Thymus (tissue), 11 donors: Measurements from ENCODE around the gene MT1F. TPM values are rescaled to one million over a fixed set of nuclear protein-coding genes. Genes with fewer than 3 reads are reported as not detected.
"Not testable (repeated sequence)": the region's sequence is repeated elsewhere in the genome, so short reads cannot be mapped to it uniquely, and the experiment has no call there.

ENCODE experiments used
- DNase-seq, 9 donors: peaks; one replicate each; pipeline ENCODE4 v3.0.0-alpha.2; 2013; ENCODE audit warnings: low spot score in 9 of 9, low read depth in 6 of 9, missing footprints in 1 of 9
- H3K27ac ChIP-seq, 2 donors: one replicate each; pipeline ENCODE4 v1.5.1; 2013; ENCODE audit warnings: control low read depth in 1 of 2, low read depth in 1 of 2, low read length in 1 of 2, mild to moderate bottlenecking in 1 of 2, moderate library complexity in 1 of 2
- H3K27me3 ChIP-seq, 2 donors: one replicate each; pipeline ENCODE4 v1.5.1; 2013; ENCODE audit warnings: low read length in 1 of 2; ENCODE audit not compliant: control insufficient read depth in 2 of 2, insufficient read depth in 1 of 2
- H3K36me3 ChIP-seq, 2 donors: one replicate each; pipeline ENCODE4 v1.5.1; 2013; ENCODE audit warnings: low read length in 1 of 2, mild to moderate bottlenecking in 1 of 2, moderate library complexity in 1 of 2; ENCODE audit not compliant: control insufficient read depth in 2 of 2, insufficient read depth in 2 of 2
- H3K4me1 ChIP-seq, 2 donors: one replicate each; pipeline ENCODE4 v1.5.1; 2013; ENCODE audit warnings: low read length in 2 of 2; ENCODE audit not compliant: control insufficient read depth in 2 of 2, insufficient read depth in 2 of 2
- H3K4me3 ChIP-seq, 2 donors: one replicate each; pipeline ENCODE4 v1.5.1; 2013; ENCODE audit warnings: low read length in 2 of 2, control low read depth in 1 of 2, mild to moderate bottlenecking in 1 of 2
- H3K9me3 ChIP-seq, 2 donors: one replicate each; pipeline ENCODE4 v1.5.1; 2013; ENCODE audit warnings: low read length in 1 of 2, mild to moderate bottlenecking in 1 of 2; ENCODE audit not compliant: control insufficient read depth in 2 of 2, insufficient read depth in 1 of 2
- WGBS: extraction: QIAGEN DNeasy Blood & Tissue Kit; methylation state at CpG from one replicate; pipeline ENCODE4 v1.1.7; 2013; 5-methylcytosine and 5-hydroxymethylcytosine counted together
- polyA plus RNA-seq: library from polyadenylated mRNA; stranded (reverse); fragments of 200-250 nt; gene quantifications from one replicate; pipeline ENCODE4 v1.2.3, GENCODE V29; 2013
- total RNA-seq: library from RNA; stranded (reverse); fragments of 120-200 nt; gene quantifications from one replicate; pipeline ENCODE4 v1.2.4, GENCODE V29; 2013
- donor health status: healthy.

Gene MT1F
- total and polyA plus RNA-seq, 2 donors: 1.5 to 24.6 TPM

GRCh38 chr16:56613706-56614105 is 44.1 kb upstream of the MT1F start:
- Histone ChIP-seq H3K4me3 (no peak overlapping the region), H3K27me3 (peaks cover 12 to 46% of the 10 kb centered on the region in 2 donors), H3K27ac (no peak overlapping the region), H3K9me3 (no peaks in the 10 kb centered on the region), H3K36me3 (no peaks in the 10 kb centered on the region), H3K4me1 (peaks cover 7 to 34% of the 10 kb centered on the region in 2 donors)
- no peak for DNase-seq

- H3K27me3 ChIP-seq: peaks cover 15 to 46% of the 10 kb centered on the region in 2 donors
These were observed 43.2 kb upstream of the MT1F start for GRCh38 chr16:56614549-56614991.

GRCh38 chr16:56615353-56615752 is 42.4 kb upstream of the MT1F start:
- Histone ChIP-seq H3K4me1 (peaks cover 4 to 18% of the 10 kb centered on the region in 2 donors), H3K9me3 (no peaks in the 10 kb centered on the region), H3K4me3 (no peak overlapping the region), H3K27me3 (peaks cover 15 to 53% of the 10 kb centered on the region in 2 donors), H3K36me3 (no peaks in the 10 kb centered on the region), H3K27ac (no peak overlapping the region)
- 96% methylated on average over 3 of the region's 3 CpGs for WGBS
- no peak for DNase-seq

More at GRCh38 chr16:56614549-56614991, 43.2 kb upstream of the MT1F start:
- Histone ChIP-seq H3K9me3 (no peaks in the 10 kb centered on the region), H3K36me3 (no peaks in the 10 kb centered on the region), H3K4me1 (peaks cover 5 to 25% of the 10 kb centered on the region in 2 donors), H3K4me3 (no peak overlapping the region), H3K27ac (no peak overlapping the region)
- DNase-seq: no peak

- no peak overlapping the region for H3K27ac ChIP-seq
- no peak for DNase-seq
- peak overlapping the region in 1 of 2 donors; percentile 10 for H3K4me3 ChIP-seq
- H3K4me1 ChIP-seq: peaks cover 0 to 12% of the 10 kb centered on the region in 2 donors
- H3K36me3 ChIP-seq: no peaks in the 10 kb centered on the region
- H3K27me3 ChIP-seq: peaks cover 15 to 59% of the 10 kb centered on the region in 2 donors
- H3K9me3 ChIP-seq: no peaks in the 10 kb centered on the region
- 47% methylated on average over 23 of the region's 23 CpGs for WGBS
These were observed 41.0 kb upstream of the MT1F start for GRCh38 chr16:56616608-56617211.

- Histone ChIP-seq H3K9me3 (no peaks in the 10 kb centered on the region), H3K4me3 (peak overlapping the region in 1 of 2 donors; percentile 10), H3K27me3 (peaks cover 15 to 64% of the 10 kb centered on the region in 2 donors), H3K4me1 (peaks cover 0 to 12% of the 10 kb centered on the region in 2 donors), H3K36me3 (no peaks in the 10 kb centered on the region), H3K27ac (no peak overlapping the region)
- peak in 4 of 9 donors; percentile 25 to 51 (median 37) for DNase-seq
- 4% methylated on average over 41 of the region's 41 CpGs for WGBS
These were observed 40.3 kb upstream of the MT1F start for GRCh38 chr16:56617212-56618085.

- no peak overlapping the region for H3K27ac ChIP-seq
- WGBS: 51% methylated on average over 6 of the region's 6 CpGs
These were observed 39.6 kb upstream of the MT1F start for GRCh38 chr16:56618138-56618537.

GRCh38 chr16:56620339-56620897 is 37.3 kb upstream of the MT1F start:
- Histone ChIP-seq H3K4me1 (peaks cover 0 to 12% of the 10 kb centered on the region in 2 donors), H3K36me3 (no peaks in the 10 kb centered on the region), H3K27me3 (peaks cover 26 to 83% of the 10 kb centered on the region in 2 donors), H3K4me3 (no peak overlapping the region), H3K9me3 (no peaks in the 10 kb centered on the region), H3K27ac (no peak overlapping the region)
- 90% methylated on average over 8 of the region's 8 CpGs for WGBS
- DNase-seq: no peak

More at GRCh38 chr16:56618138-56618537, 39.6 kb upstream of the MT1F start:
- H3K36me3 ChIP-seq: no peaks in the 10 kb centered on the region
- peaks cover 0 to 12% of the 10 kb centered on the region in 2 donors for H3K4me1 ChIP-seq
- H3K27me3 ChIP-seq: peaks cover 15 to 68% of the 10 kb centered on the region in 2 donors
- no peak overlapping the region for H3K4me3 ChIP-seq
- no peaks in the 10 kb centered on the region for H3K9me3 ChIP-seq
- DNase-seq: no peak

- peaks cover 33 to 84% of the 10 kb centered on the region in 2 donors for H3K27me3 ChIP-seq
- H3K27ac ChIP-seq, H3K9me3 ChIP-seq, DNase-seq, H3K4me3 ChIP-seq, H3K36me3 ChIP-seq: not testable (repeated sequence)
- H3K4me1 ChIP-seq: peaks cover 0 to 14% of the 10 kb centered on the region in 2 donors
- 87% methylated on average over 4 of the region's 4 CpGs for WGBS
These were observed 35.9 kb upstream of the MT1F start for GRCh38 chr16:56621665-56622445.
